Measurements from ENCODE around the gene SLC6A17.

SLC6A17 gene

DNA sequence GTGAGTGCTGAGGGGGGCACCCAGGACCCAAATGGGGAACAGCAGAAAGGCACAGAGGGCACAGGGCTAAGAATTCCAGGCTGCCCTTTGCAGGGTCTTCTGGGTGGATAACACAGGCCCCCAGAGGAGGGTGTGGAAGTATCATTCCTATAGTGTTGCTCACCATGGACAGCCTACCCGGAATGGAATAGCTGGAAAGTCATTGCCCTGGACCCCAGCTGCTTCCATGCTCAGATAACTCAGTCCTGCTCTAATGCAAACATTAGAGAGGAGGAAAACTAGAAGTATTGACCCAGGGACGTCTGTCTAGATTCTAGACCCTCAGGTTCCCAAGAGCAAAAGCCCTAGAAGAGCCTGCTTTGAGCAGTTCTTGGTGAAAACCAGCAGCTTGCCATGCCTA, 24.7 kb downstream of the SLC6A17 start:
- no peak for DNase-seq

DNA sequence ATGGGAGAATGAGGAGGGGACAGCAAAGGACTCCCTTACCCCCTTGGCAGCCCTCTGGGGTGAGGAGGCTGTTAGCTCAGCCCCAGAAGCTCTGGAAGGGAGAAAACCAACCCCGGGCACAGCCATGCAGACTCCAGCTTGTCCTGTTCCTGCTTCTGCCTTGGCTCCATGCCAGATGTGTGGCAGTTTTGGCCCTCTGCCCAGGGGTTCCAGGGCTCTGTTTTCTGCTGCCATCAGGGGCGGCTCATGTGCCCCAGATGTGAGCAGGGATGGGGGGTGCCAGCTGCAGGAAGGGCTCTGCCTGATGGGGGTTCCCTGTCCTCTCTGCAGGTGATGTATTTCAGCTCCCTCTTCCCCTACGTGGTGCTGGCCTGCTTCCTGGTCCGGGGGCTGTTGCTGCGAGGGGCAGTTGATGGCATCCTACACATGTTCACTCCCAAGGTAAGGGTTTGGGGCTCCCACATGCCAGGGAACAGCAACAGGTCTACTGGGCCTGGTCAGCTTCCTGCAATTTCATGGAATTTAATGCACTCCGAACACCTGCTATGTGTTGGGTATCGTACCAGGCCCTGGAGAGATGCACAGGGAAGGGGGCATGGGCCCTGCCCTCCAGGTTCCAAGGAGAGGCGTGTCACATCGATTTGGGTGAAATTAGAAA, 26.1 kb downstream of the SLC6A17 start:
- DNase-seq = peak; percentile 4

DNA sequence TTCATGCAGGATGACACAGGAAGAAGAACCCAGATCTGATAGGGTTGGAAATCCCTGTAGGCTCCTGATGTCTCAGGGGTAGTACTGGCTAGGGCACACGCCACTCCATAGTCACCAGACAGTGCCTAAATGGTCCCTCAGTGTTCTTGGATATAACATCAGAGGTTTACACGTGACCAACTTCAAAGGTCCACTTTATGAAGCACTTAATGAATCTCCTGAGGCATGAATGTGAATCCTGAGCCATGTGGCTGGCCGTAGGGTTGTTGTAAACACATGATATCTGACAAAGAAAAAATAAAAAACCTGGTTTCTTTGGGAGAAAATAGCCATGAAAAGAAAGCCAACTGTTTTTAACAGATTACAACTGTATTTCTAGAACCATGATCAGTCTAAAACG, 27.5 kb downstream of the SLC6A17 start:
- no peak for DNase-seq

DNA sequence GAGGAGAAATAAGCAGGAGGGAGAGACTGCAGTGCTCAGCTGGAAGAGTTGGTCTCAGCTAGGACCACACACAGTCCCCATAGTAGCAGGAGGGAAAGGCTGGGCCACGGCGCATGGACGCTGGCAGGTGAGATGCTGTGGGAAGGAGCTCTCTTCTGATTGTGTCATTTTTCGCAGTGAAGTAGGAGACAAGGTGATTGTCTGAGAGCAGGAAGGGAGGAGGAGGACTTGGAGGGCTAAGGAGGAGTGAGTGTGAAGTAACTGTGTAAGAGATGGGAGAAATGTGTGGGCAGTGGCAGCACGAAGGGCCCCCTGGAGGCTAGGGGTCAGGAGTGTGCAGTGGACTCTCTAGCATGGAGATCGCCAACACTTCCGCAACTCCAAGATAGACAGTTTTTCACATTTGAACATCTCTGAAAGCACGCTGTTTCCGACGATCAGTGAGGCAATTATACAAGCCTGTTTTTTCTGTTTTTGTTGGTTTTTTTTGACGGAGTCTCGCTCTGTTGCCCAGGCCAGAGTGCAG, 33.4 kb downstream of the SLC6A17 start:
- no peak for DNase-seq

DNA sequence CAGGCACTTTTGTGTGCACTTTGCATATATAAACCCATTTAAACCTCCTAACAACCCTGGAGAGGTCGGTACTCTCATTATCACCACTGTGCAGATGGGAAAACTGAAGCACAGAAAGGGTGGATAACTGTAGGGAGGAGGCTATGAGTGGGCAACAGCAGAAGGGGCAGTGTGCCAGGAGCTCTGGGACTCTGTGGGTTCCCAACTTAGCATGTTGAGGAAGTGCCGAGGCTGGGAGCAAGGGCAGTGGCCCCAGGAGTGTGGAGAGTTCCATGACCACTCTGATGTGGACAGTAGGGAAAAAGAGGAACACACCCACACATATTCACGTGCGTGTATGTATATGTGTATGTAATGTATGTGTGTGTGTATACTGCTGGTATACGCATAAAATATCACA, 34.2 kb downstream of the SLC6A17 start:
- no peak for DNase-seq

DNA sequence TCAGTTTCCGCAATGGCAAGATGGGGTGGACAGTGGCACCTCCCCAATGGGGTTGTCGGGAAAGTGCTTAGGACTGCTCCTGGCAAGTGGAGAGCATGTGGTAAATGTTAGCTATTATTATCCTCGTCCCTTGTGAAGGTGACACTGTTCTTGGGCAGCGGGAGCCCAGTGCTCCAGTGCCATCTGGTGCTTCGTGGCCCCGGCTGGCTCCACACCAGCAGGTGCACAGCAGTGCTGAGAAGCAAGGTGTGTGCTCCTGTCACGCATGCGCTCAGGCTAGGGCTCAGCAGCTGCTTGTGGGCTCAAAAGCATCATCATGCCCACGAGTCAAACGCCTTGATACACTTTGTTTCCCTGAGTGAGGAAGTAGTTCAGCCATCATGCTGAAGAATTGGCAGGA, 34.9 kb downstream of the SLC6A17 start:
- DNase-seq = no peak

DNA sequence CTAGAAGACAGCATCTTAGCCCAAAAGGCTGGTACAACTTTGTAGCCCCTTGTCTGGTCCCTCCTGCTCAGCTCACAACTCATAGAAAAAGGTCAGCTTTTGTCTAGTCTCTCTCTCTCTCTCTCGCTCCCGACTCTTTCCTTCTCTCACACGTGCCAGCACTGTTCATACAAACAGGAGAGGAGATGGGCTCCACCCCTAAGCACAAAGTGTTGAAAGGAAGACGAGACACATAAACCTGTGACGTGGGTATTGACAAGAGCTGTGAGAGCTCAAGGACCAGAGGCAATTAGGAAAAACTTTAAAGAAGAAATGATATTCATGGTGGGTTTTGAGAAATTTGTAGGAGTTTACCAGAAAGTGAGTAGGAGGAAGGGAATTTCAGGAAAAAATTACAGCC, 36.3 kb downstream of the SLC6A17 start:
- DNase-seq = no peak

DNA sequence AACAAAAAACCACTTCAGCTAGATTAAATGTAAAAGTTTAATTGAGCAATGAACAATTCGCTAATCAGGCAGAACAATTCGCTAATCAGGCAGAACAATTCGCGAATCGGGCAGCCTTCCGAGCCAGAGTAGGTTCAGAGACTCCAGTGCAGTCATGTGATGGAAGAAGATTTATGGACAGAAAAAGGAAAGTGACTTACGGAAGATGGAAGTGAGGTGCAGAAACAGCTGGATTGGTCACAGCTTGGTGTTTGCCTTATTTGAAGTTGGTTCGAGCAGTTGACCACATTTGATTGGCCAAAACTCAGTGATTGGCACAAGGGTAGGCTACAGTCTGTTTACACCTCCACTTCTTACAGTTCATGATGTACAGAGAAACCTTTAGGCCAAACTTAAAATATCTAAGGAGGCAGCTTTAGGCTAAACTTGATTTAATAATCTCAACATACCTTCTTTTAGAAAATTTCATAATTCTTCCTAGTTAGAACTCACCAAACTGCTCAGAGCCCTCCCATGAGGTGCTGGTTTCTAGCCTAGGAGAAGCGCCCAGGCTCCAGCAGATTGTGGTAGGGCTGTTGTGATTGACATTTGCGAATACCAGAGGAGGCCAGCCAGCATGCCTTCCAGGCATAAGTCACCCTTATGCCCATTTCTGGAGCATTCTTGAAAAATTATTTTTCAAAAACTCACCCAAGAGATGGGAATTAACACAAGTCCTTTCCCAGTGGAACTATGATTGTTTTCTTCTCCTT, 37.0 kb downstream of the SLC6A17 start:
- DNase-seq = peak; percentile 20

DNA sequence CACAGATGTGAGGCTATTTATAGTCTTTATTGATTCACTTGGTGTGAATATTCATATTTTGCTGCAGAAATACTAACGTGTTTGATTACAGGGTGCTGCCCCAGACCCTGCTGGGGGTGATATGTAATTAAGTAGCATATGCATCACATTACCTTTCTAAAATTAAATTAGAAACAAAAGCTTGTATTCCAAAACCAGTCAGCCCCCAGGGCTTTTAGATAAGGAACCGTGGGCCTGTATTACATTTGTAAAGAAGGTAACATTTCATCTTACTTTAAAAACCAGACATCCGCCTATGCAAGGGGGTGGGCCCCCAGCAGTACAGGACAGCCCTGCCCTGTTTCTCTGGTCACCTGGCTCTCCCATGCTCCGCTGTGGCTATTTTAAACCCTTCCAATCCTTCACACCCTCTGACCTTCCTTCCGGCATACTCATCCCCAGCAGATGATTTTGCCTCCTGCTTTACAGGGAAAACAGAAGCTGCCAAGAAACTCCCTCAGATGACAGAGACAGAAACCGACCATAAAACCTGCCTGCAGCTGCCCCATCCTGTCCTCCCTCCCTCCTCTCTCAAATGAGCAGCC, 37.8 kb downstream of the SLC6A17 start:
- peak; percentile 21 for DNase-seq

DNA sequence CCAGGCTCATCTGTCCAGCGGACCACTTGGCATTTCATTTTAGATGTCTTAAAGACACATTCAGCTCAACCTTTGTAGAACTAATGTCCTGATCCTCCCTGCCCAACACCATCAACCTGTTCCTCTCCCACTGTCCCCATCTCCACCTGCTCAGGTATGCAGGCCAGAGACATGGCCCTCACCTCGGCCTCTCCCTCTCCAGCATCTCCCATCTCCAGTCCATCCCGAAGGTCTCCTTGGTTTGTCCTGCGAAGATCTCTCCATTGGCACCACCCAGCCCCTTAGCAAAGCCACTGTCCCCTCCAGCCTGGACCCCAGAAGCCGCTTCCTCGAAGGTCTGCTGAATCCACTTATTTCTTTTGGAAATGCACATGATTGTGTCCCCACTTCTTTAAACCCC, 38.9 kb downstream of the SLC6A17 start:
- DNase-seq = no peak

DNA sequence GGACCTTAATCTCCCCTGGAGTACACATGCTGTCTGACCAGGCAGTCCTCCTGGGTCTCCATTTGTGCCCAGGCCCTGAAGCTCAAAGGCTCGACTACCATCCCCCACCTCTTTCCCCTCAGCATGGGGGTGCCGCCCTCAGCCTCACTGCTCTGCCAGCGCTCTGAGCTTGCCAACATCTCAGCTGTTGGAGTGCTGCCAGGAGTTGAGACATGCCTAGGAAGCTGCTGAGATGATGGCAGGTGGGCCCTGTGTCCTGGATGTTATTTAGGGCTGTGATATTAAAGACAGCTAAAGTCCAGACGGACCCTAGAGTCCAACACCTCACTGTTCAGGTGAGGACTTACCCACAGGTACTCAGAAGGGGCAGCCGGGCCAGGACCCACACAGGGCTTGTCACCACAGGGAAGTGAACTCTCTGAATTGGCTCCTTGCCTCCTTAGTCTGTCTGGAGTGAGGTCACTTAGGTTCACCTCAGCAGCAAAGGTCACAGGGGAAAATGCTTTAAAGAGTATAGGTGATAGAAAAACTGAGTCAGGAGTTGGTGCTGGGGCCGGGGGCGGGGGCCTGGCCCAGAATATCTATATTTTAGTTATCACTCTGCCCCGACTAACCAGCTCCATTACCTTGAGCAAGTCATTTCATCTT, 40.1 kb downstream of the SLC6A17 start:
- no peak for DNase-seq

DNA sequence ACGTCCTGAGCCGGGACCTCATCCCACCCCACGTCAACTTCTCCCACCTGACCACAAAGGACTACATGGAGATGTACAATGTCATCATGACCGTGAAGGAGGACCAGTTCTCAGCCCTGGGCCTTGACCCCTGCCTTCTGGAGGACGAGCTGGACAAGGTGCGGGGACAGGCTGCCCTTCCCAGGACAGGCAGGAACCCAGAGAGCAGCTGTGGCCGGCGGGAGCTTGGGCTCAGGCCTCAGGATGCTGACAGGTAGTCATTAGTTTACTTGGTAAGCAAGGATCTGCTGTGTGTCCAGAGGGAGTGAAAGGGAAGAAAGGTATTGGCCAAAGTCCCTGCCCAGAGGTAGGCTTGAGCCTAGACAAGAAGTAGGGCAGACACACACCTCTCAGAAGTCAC, 42.2 kb downstream of the SLC6A17 start:
- no peak for DNase-seq

DNA sequence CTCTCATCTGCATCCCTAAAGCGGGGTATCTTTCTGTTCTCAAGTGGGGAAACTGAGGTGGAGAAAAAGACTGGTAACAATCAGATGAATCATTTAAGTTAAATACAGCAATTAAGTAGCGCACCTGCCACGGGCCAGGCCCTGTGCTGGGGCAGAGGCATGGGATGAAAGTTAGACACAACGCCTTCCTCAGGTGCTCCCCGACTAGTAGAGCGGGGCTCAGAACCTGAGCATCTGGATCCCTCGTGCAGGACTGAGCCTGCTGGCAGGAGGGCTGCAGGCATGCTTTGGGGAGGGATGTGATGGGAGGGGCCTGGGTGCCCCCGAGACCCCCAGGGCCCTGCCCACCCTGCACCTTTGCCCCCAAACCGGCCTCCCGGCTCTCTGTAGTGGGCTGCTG, 44.9 kb downstream of the SLC6A17 start:
- no peak for DNase-seq

DNA sequence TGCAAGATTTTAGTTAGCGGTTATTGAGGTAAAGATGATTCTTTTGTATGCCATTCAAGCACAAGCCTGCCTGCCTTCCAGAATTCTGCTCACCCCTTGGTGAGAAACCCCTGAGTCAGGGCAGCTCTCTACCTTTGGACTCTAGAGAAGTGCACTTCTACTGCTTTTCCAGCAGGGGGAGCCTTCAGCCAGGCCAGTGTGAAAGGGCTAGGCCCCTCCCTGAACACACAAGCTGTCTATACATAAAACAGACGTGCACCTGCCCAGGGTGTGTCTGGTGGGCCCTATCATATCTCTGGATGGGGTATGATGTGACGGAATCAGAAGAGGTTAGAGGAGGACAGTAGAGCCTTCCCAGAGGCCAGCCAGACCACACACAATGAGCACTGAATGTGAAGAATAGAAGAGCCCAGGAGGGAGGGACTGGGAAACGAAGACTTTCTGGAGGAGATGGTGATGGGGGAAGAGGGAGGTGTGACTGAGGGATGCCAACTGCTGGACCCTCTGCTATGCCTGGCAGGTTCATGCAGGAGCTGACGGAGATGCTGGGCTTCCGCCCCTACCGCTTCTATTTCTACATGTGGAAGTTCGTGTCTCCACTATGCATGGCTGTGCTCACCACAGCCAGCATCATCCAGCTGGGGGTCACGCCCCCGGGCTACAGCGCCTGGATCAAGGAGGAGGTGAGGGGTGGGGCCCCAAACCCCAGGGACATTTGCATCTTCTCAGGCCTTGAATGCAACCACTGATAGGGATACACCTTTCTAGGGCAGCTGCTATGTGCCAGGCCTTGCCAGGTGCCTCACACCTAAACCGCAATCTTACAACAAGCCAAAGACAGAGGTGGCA, 46.8 kb downstream of the SLC6A17 start:
- DNase-seq = peak; percentile 21

DNA sequence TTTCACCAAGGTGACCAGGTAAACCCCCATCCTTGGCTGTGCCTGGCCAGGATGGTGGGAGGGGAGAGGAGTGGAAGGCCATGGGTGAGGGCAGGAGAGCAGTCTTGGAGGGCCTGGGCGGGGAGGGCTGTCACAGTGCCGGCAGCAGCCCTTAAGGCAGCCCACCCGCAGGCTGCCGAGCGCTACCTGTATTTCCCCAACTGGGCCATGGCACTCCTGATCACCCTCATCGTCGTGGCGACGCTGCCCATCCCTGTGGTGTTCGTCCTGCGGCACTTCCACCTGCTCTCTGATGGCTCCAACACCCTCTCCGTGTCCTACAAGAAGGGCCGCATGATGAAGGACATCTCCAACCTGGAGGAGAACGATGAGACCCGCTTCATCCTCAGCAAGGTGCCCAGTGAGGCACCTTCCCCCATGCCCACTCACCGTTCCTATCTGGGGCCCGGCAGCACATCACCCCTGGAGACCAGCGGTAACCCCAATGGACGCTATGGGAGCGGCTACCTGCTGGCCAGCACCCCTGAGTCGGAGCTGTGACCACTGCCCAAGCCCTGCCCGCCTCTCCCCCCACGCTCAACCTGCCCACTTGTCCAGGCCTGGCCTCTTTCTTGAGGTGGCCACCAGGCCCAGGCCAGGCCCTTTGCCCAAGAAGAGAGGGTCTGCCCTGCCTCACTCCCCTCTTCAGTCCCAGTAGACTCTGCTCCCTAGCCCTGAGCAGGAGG, 47.8 kb downstream of the SLC6A17 start:
- no peak for DNase-seq

DNA sequence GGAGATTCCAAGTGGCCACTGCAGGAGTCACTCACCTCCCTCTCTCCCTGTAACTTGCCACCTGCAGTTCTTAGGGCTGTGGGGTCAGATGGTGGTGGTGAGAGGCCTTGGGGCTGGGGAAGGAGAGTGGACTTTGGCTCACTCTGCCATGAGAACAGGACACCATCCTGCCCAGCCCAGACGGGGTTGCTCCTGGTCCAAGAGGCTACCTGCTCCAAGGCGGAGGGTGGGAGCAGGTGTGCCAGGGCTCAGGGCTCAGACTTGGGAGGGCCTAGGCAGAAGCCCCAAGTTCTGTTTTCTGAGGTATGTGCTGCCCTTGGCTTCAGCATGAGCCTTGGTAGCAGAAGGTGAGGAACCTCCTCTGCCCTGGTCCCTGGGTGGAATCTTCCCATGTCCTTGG, 48.5 kb downstream of the SLC6A17 start:
- no peak for DNase-seq

DNA sequence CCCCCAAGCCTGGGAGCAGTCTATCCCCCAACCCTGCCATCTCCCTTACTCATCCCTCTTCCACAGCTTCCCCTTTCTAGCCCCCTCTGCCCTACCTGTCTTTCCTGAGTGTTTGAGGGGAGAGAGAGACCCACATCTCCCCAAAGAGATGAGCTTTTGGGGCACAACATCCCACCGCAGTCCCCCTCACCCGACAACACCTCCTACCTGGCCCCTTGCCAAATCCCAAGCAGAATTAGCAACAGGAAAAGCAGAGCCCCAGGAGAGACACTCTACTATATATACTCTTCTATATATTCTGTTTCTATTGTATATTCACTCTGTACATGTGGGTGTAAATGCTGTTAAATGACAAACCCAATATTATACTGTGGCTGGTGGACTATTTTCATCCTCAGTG, 49.9 kb downstream of the SLC6A17 start:
- no peak for DNase-seq

DNA sequence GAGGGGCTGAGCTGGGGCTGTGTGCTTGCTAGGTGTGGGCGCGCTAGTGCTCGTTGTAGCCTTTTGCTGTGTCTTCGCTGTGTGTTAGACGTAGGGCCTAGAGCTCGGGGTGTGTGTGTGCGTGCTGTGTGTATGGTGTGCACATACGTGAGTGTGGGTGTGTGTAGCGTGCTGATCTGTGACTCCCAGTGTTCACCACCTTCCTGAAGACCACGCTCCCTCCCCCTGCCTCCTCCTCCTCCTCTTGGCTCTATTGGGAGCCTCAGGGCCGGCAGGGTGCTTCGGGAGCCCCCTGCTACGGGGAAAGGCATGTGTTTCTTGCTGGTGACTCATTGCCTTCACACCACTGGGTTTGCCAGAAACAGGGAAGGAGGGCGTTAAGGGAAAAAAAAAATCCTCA, 50.4 kb downstream of the SLC6A17 start:
- DNase-seq = peak; percentile 39

DNA sequence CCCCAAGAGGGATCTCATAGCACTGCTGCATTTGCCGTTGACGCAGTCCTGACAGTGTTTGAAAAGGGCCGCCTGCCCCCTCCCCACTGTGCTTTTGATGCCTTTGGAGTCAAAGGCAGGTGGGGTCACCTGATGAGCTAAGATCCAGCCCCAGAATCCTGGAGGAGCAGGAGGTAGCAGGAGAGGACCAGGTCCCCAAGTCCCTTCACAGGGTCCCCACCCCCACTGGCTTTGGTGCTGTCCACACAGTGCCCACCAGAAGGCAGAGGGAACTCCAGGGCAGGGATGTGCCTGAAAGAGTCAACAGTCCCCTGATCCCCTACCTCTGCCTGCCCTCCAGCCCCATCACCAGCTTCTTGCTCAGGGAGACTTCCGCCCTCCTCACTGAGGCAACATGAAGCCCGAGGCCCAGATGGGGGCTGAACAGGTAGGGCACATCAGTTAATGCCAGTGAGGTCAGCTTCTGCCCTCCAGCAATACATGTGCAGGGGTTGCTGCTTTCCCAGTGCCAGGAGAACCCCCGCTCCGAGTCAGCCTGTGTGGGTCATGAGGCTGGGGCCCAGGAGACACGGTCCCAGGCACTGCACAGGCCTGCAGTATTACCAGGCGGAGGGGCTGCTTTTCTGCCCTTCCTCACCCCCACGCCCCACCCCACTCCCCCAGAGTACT, 51.0 kb downstream of the SLC6A17 start:
- DNase-seq = no peak

DNA sequence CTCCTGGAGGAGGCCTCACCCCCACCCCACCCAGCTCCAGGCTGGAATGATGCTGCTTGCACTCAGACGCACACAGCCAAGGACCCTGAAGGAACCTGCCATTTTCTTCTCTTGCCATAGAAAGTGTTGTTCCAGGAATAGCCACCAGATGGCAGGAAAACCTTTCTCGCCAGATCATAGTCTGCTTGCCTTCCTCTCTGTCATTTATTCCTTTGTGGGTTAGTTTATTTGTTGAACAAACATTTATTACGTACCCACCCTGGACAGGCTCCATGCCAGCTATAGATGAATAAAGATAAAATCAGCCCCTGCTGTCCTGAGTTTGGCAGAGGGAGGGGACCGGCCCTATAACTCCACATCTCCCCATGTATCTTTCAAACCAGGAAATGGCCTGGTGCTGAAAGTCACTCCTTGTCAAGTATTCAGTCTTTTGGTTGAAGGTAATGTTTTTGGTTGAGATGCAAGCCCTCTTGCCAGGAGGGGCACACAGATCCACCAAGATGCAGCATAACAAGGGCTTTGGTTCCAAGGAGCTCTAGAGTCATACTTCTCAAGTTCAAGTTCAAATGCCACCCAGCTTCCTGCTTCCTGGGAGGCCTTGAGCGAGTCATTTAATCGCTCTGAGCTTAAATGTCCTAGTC, 52.8 kb downstream of the SLC6A17 start:
- DNase-seq = peak; percentile 61

DNA sequence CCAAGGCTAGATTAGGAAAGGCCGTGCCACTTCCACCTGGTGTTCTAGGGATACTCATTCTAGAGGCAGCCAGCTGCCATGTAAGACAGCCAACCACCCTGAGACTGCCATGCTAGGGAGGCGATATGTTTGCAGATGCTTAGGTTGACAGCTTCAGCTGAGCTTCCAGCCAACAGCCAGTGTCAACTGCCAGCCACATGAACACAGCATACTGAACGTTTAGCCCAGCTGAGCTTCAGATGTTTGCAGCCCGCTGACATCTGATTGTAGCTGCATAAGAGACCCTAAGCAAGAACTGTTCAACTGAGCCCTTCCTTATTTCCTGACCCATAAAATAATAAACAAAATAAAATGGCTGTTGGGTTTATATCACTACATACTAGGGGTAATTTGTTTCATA, 54.9 kb downstream of the SLC6A17 start:
- no peak for DNase-seq

Measured in fibroblast of skin of abdomen (primary cell).